HG02798 (cell line): ENCODE results near the gene FAM234A.
"Not testable (repeated sequence)": the region's sequence is repeated elsewhere in the genome, so short reads cannot be mapped to it uniquely, and the experiment has no call there.

Experiments
- ATAC-seq: cut with Tn5 transposase; IDR thresholded peaks from one replicate; pipeline ENCODE4 v1.9.1; 2021; ENCODE audit warnings: mild to moderate bottlenecking; ENCODE audit not compliant: unreplicated experiment, poor library complexity

Gene FAM234A

GRCh38 chr16:264440-264951 lies 29.9 kb downstream of the FAM234A start:
- no peak for ATAC-seq

DNA sequence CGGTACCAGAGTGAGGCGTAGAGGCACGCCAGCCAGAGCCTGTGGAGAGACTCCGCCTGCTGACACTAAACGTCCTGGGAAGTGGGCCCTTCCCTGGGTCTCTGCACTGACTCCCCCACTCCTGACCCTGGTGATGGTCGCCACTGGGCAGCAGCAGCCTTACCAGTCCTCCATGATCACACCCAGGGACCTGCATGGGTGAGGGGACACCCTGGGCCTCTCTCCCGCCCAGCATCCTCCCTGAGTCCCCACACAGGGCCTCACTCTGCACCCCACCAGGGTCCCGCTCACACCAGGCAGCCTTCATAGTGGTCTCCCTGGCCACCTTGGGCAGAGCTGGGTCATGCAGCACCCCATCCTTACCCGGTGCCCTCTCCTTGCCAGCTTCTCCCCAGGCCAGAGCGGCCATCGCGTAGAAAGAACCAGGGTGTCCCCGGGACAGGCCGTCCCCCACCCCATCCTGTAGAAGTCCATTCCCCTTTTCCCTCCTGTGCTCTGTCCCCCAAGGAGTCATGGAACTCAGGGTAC lies 30.4 kb downstream of the FAM234A start:
- ATAC-seq = no peak

DNA sequence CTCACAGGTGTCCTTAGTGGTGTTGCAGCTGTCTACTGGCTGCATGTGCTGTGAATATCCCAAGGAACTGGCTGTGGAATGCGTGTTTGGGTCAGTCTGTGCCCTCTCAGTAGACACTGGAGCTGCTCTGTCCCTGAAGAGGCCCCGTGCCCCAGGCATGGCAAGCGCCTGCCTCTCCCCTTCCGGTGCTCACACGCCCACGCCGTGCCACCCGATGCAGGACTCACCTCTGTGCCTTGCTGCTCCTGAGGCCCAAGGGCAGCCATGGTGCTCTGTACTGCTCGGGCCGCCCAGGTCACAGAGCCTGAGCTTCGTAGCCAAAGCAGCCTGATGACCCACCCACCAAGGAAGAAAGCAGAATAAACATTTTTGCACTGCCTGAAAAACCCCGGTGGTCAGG lies 31.1 kb downstream of the FAM234A start:
- ATAC-seq = no peak

DNA sequence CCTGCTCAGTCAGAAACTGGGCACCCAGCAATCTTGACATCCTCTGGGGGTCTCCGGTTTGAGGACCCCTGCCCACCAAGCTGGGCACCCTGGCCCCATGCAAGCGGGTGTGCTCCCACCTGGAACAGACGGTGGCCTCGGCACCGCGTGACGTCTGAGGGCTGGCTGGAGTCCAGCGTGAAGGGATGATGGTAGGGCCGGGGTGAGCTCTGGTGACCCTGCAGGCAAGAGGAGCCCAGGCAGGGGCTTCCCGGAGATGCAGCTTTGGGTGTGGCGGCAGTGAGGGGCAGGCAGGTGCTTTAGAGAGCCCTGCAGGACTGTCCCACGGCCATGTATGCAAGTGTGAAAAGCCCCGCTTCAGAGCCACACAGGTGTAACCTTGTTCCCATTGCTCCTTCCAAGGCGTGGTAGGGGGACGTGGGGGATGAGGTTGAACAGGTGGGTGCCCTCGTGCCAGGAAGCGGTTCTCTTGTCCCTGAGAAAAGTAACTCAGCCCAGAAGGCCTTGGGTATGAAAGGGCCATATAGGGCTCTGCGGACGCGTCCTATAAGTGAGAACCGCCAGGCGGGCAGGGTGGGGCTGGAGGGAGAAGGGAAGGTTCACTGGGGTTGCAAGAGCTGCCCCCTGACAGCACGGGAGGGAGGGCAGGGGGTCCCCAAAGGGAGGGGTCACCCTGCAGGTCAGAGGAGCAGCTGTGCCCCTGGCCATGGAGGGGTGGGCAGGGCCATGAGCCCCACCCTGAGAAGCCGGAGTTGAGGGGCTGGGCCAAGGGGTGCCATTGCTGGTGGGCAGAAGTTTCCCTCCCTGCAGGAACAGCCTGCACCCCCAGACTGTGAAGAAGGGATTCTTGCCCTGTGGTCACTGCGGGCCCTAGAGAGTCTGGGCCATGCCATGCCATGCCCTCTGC lies 31.9 kb downstream of the FAM234A start:
- no peak for ATAC-seq

DNA sequence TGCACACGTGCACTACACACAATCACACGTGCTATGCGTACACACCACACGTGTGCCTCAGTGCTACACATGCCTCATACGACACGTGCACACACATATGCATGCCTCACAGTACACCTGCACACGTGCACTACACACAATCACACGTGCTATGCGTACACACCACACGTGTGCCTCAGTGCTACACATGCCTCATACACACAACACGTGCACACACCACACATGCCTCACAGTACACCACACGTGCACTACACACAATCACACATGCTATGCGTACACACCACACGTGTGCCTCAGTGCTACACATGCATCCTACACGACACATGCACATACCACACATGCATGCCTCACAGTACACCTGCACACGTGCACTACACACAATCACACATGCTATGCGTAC lies 32.9 kb downstream of the FAM234A start:
- not testable (repeated sequence) for ATAC-seq

- no peak for ATAC-seq
Observed at GRCh38 chr16:268141-269053, 33.8 kb downstream of the FAM234A start.

DNA sequence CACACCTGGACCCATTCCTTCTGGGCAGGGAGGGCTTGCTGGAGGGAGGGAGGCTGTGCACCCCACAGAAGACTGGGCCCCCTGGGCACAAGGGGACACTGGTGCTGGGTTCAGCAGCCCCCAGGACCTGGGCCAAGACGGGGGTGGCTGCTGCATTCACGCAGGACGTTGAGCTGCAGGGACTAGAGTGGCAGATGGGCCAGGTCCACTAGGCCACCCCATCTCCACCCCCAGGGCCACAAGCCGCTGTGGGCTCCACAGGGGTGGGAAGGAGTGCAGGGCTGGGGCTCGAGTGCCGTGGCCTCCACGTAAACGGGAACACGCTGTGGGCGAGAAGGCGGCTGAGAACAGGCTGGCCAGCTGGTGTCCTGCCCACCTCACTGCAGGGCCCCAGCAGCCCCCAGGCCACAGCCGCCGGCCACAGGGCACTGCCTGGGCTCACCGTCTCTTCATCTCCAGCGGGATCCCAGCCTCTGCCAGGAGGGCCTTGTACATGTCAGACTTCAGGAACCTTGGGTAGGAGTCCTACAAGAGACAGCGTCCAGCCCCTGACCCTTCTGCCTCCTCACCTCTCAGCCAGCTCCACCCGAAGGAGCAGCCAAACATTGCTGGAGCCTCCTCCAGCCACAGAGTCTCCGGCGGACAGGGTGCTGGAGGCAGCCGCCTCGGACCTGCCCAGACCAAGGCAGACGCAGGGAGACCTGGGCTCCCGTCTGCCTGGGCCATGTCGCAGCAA lies 34.6 kb downstream of the FAM234A start:
- no peak for ATAC-seq

GRCh38 chr16:270381-271255 lies 36.0 kb downstream of the FAM234A start:
- ATAC-seq = no peak

DNA sequence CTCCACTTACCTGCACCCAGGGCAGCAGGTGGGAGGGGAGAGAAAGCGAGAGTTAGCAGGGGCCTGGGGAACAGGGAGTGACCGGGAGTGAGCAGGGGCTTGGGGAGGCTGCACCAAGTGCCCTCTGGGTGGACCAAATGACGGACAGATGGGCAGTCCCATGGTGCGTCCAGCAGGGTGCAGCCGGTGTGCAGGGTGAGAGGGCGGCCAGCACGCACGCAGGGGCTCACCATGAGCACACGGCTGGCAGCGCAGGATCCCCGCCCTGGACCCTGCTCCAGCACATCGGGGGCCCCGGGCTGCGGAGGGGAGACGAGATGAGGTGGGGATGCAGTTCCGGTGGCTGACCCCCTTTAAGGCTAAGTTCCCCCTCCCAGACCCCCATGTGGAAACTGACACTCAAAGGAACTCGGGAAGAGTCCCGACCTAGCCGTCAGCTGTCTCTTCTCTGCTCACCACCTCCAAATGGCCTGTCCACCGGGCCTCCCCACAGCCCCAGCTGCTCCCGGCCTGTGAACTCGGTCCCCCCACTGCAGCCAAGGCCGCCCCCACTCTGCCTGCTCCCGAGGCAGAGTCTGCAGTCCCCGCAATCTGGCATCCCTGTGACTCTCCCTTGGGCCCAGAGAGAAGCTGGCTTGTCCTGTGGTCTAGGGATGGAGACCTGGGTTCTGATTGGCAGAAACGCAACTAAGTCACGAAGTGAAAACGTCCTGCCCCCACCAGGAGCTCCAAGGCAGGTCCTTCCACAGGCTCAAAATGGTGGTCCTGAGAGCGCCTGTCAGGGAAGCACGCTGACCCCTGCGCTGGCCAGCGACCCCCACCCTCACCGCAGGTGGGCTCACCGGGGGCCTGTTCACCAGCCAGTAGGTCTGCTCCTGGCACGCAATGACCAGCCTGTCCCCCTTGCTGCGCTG lies 38.3 kb downstream of the FAM234A start:
- ATAC-seq = no peak

DNA sequence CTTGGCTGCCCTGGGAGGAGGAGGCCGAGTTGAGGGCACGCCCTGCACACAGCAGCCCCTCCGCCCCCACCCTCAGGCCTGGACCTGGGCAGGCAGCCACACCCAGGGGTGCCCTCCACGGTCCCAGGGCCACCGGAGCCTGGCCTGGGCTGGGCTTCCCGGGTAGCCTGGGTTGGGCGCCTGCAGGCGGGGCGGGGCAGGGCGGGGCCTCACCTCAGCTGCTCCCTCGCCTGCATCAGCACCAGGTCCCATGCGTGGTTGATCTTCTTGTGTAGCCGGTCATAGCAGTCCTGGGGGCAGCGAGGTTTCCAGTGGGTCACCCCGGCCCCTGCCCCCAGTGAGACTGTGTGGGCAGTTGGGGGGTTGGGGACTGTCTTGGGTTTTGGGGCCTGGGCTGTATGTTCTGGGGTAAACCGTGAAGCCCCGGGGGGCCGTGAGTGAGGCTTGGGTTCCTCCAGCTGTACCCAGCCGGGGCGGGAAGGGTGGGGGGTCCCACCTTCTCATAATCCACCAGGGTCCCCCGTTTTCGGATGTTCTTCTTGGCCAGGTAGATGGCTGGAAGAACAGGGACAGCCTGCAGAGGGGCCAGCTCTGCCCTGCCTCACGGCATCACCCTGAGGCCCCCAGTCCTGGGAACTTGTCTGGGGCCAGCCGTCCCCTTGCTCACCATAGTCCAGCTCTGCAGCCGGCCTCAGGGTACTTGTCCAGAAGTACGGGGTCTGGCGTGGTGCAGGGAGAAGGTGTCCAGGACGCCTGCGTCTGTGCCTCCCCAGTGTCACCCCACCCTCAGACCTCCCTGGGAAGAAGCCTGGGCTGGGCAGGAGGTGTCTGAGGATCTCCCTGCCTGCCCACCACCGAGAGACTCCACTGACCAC lies 39.2 kb downstream of the FAM234A start:
- no peak for ATAC-seq

DNA sequence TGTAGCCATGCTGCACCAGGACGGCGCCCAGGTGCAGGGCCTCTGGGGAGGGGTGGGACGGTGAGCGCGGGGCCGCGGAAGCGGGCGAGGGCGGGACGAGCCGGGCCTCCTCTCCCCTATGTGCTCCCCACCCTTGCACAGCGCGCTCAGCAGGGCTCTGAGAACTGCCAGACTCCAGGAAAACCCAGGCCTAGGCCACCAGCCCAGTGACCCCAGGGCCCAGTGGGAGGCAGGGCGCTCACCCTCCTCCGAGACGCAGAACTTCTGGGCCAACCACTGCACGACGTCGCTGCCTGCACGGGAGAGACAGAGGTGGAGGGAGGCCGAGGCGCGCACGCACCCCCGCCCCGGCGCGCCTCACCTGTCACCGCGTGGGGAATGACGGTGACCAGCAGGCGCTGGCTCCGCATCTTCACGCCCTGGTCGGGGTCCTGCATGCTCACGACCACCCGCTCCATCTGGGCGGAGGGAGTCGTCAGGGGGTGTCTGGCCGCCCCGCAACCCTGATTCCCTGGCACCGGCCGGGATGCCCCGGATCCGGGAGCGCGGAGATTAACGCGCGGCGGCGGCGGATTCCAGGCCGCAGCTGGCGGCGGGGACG lies 40.5 kb downstream of the FAM234A start:
- no peak for ATAC-seq

GRCh38 chr16:275786-276232 lies 41.2 kb downstream of the FAM234A start, which contains the start of gene RGS11:
Gene RGS11, minus strand, starts transcription at chr16:275944. Its CDS starts 33 bp downstream, at chr16:275911.
- ATAC-seq = no peak

DNA sequence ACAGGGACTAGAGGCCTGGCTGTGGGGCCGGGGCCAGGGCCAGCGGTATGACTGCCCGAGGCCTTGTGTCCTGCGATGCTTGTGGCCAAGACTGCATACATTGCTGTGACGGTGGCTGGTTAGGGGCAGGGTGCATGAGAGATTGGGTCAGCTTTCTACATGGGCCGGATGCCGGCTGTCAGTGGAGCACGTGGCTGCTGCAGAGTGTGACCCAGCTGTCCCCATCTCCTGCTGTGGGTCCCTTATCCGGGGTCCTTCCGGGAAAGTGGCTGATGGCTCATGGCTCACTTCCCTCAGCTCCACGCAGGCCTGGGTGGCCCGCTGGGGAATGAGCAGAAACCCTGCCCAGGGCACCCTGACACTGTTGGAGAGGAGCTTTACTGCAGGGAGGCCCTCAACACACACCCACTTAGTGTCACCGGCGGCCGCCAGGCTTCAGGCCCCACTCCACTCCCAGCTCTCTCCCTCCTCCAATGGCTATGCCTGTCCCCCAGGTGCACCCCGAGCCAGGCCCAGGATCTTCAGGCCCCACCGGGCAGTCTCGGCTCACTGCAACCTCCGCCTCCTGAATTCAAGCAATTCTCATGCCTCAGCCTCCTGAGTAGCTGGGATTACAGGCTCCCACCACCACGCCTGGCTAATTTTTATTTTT lies 41.9 kb downstream of the FAM234A start:
- ATAC-seq = no peak

DNA sequence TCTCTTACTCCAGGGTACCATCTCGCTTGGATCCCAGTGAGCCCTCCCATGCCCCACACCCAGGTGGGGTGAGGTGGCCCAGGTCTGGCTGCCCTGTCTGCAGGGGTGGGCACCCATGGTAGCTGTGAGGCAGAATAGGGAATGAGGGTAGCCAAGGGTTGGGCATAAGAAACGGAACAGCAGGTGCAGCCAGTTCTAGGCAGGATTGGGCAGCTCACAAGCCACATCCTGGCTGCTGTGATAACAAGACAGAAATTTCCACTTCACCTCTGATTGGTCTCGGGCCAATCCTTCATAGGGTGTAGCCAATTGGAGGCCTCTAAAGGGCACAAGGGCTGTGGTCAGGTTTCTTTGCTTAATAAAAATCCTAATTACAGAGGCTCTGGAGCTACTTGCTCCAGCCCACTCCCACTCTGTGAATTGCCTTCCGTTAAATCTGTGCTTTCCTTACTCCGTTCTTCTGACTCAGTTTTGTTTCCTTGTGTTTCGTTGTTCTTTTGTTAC lies 44.3 kb downstream of the FAM234A start:
- no peak for ATAC-seq

DNA sequence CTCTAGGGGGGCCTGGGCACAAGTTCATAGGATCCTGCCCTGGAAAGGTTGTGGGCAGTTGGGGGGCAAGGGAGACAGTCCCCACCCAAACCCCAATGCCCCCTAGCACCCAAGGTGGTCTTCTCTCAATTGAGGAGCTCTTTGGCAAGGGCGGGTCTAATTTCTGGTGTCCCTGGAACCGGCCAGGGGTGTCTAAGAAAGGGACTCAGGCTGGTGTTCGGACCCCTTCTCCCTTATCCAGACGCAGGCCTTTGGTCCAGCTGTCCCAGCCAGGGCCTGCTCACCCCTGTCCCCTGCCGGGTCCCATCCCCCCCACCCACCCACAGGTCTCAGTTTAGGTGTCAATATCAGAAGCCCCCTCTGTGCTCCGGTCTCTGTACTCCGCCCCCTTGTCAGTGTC lies 44.9 kb downstream of the FAM234A start:
- no peak for ATAC-seq

GRCh38 chr16:280005-280460 lies 45.4 kb downstream of the FAM234A start:
- ATAC-seq = no peak
